Thoracic aorta (tissue), 2 donors: Measurements from ENCODE around the gene TECPR2. TPM values are rescaled to one million over a fixed set of nuclear protein-coding genes. Genes with fewer than 3 reads are reported as not detected.
"Not testable (repeated sequence)": the region's sequence is repeated elsewhere in the genome, so short reads cannot be mapped to it uniquely, and the experiment has no call there.

Experiments
- ATAC-seq: fragments of 150-250 bp; one replicate; pipeline ENCODE4 v1.8.0; 2017; ENCODE audit warnings: low read depth; ENCODE audit not compliant: insufficient number of reproducible peaks, low FRiP score
- DNase-seq: peaks from one replicate; pipeline ENCODE4 v3.0.0-alpha.2; 2020; ENCODE audit warnings: low spot score
- H3K27ac ChIP-seq, 2 donors: fragments of 200-600 bp; sonication (generic); 1 replicate in 1 of 2; 2 replicates in 1 of 2; pipeline ENCODE4 v1.5.1; 2016; ENCODE audit warnings: mild to moderate bottlenecking in 2 of 2, moderate library complexity in 2 of 2
- H3K27me3 ChIP-seq: fragments of 200-600 bp; sonication (generic); replicated peaks from 2 replicates; pipeline ENCODE4 v1.6.0; 2016; ENCODE audit warnings: mild to moderate bottlenecking; ENCODE audit not compliant: insufficient read depth
- H3K36me3 ChIP-seq: fragments of 200-600 bp; sonication (generic); one replicate; pipeline ENCODE4 v1.5.1; 2016
- H3K4me1 ChIP-seq, 2 donors: fragments of 200-600 bp; sonication (generic); 1 replicate in 1 of 2; 2 replicates in 1 of 2; pipeline versions ENCODE4 v1.5.1 to v1.6.0; 2016; ENCODE audit warnings: low read depth in 2 of 2, mild to moderate bottlenecking in 1 of 2; ENCODE audit not compliant: control insufficient read depth in 1 of 2
- H3K4me3 ChIP-seq: fragments of 200-600 bp; sonication (generic); 2 replicates; pipeline ENCODE4 v1.5.1; 2016; ENCODE audit warnings: mild to moderate bottlenecking
- H3K9me3 ChIP-seq: fragments of 200-600 bp; sonication (generic); 2 replicates; pipeline ENCODE4 v1.5.1; 2016
- CTCF ChIP-seq: fragments of 200-600 bp; sonication (generic); IDR thresholded peaks from one replicate; pipeline ENCODE4 v1.5.1; 2019; ENCODE audit warnings: antibody characterized with exemption
- total RNA-seq, 2 donors: library from RNA; depleted of rRNA; stranded (reverse); fragments of >200 nt; gene quantifications; one replicate each; pipeline versions ENCODE4 v1.1.0 to v1.2.3, GENCODE V29; 2016

TECPR2 gene
- total RNA-seq, 2 donors from 2014 or later = 36.5 to 41.3 TPM

- Histone ChIP-seq H3K36me3 (no peaks in the 10 kb centered on the region), H3K9me3 (no peaks in the 10 kb centered on the region), H3K4me3 (no peak overlapping the region), H3K27ac (no peak overlapping the region), H3K4me1 (no peaks in the 10 kb centered on the region), H3K27me3 (peaks cover 7% of the 10 kb centered on the region)
- ATAC-seq (no peak), DNase-seq (no peak)
- TF ChIP-seq CTCF = no peak
Measured at GRCh38 chr14:102539544-102540314, 177.0 kb downstream of the TECPR2 start.

GRCh38 chr14:102540315-102541028 lies 177.7 kb downstream of the TECPR2 start:
- peaks cover 10% of the 10 kb centered on the region for H3K27me3 ChIP-seq
- H3K27ac ChIP-seq = no peak overlapping the region
- DNase-seq (no peak), ATAC-seq (no peak)
- no peak for TF ChIP-seq CTCF
- no peaks in the 10 kb centered on the region for H3K9me3 ChIP-seq
- H3K4me1 ChIP-seq = no peaks in the 10 kb centered on the region
- no peak overlapping the region for H3K4me3 ChIP-seq
- H3K36me3 ChIP-seq = no peaks in the 10 kb centered on the region

DNA sequence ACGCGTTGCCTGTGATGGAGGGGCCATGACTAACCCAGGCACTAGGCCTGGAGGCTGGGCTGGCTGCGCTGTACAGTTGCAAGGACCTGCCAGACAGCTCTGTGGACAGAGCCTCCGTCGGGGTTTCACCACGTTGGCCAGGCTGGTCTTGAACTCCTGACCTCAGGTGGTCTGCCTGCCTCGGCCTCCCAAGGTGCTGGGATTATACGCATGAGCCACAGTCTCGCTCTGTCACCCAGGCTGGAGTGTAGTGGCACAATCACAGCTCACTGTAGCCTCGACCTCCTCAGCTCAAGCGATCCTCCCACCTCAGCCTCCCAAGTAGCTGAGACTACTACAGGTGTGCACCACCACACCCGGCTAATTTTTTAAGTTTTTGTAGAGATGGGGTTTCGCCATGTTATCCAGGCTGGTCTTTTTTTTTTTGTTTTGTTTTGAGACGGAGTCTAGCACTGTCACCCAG lies 178.3 kb downstream of the TECPR2 start:
- not testable (repeated sequence) for H3K36me3 ChIP-seq, H3K4me1 ChIP-seq, H3K4me3 ChIP-seq, H3K27ac ChIP-seq, ATAC-seq, DNase-seq, H3K9me3 ChIP-seq
- peaks cover 10% of the 10 kb centered on the region for H3K27me3 ChIP-seq

- H3K27me3 ChIP-seq = peaks cover 10% of the 10 kb centered on the region
- no peaks in the 10 kb centered on the region for H3K9me3 ChIP-seq
- no peak overlapping the region for H3K27ac ChIP-seq
- H3K36me3 ChIP-seq = no peaks in the 10 kb centered on the region
- H3K4me1 ChIP-seq = no peaks in the 10 kb centered on the region
- DNase-seq (no peak), ATAC-seq (no peak)
- no peak for TF ChIP-seq CTCF
- H3K4me3 ChIP-seq = no peak overlapping the region
Measured at GRCh38 chr14:102541771-102542170, 179.0 kb downstream of the TECPR2 start.

DNA sequence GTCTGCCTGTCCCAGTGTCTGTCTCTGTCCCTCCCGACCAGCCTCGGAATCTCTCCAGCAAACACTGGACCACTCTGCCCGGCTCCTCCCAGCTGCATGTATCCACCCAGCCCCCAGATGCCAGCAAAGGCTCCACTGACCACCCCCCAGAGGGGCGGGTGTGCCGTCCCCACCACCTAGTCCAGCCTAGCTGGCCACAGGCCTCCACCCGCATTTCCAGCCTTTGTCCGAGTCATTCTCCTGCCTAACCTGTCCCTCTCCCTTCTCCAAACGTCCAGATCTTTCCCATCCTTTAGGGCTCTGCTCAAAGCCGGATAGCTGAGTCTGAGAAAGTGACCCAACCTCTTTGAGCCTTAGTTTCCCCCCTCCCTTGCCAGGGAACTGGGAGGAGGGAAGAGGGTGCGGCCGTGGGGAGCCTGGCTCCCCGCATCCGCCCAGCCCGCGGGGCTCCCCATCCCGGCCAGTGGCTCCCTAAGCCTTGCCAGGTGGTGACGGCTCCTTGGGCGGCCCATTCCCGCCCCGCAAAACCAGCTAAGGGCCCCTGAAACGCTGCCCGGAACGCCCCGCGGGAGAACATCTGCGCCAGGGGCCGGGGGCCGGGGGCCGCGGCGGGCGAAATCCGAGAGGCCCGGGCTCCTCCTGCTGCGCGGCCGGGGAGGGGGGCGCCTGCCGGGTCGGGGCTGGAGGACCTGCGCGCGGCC lies 181.5 kb downstream of the TECPR2 start:
- no peak for ATAC-seq
- TF ChIP-seq CTCF = no peak

More for the DNA sequence above, 181.5 kb downstream of the TECPR2 start:
- Histone ChIP-seq H3K9me3 (no peaks in the 10 kb centered on the region), H3K27me3 (peaks cover 10% of the 10 kb centered on the region), H3K4me1 (no peaks in the 10 kb centered on the region), H3K27ac (peak overlapping the region in 1 of 2 donors; percentile 12), H3K36me3 (no peaks in the 10 kb centered on the region), H3K4me3 (peak overlapping the region; percentile 33)
- DNase-seq = no peak
